Activated CD4-positive, alpha-beta T cell treated with anti-CD3 and anti-CD28 coated beads for 48 hours (primary cell): ENCODE results near the gene GATA5.
A peak's percentile ranks its signal among the peaks of the same experiment; 100 is the strongest.
"Not testable (repeated sequence)": the region's sequence is repeated elsewhere in the genome, so short reads cannot be mapped to it uniquely, and the experiment has no call there.

Experiments used
- DNase-seq: peaks from one replicate; pipeline ENCODE4 v3.0.0-alpha.2; 2020

GATA5 gene

DNA sequence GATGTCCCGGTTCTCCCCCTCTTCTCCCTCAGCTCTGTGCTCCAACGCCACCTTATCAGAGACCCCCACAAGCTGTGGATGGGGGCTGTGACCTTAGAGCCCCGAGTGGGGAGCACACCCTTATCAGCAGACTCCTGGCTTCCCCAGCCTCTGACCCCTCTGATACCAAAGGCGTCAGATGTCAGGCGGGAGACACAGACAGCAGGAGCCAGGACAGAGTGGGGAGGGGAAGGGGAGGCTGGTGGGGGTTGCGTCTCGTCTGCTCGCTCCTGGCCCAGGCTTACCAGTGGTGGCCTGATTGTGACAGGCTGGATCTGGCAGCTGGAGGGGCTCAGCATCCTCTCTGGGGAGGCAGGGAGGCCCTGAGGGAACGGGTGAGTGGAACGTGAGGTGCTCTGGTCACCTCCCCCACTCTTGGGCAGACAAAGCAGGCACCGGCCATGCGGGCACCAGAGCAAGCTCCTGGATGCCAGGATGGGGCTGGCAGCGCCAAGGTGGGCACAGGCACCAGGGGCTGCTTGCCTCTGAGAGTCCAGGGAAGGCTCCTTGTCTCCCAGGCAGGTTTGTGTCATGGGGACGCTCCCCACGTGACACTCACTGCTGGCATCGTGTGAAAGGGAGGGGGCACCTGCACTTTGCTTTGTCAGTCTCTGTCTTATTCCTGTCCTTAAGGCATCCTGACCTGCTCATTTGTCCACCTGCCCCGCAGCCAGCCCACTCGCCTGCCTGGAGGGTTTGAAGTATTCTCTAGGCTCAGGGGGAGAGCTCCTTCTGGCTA is 27.8 kb upstream of the GATA5 start:
- no peak for DNase-seq

DNA sequence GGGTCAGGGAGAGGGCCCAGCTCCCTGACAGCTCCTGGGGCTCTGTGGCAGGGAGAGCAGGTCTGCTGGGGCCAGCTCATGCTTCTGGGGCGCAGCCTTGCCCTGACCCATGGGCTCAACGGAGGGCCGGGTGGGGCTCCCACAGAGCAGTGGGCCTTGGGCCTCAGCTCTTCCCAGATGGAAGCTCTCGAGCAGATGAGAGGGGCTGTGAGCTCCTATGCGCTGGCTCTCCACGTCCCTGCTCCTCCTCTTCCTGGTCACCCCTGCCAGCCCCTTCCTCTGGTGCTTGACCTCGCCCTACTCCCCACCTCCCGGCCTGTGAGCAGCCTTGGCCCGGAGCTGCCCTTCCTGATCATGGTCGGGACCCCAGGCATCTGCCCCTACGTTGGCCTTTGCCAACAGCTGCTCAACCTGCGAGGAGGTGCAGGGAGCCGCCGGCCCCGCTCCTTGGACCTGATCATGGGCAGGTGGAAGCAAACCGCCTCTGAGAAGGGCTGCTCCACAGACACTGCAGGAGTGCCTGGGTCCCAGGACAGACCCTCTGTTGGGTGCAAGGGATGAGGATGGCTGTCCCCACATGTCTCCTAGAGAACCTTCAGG is 26.8 kb upstream of the GATA5 start:
- DNase-seq, result no peak

DNA sequence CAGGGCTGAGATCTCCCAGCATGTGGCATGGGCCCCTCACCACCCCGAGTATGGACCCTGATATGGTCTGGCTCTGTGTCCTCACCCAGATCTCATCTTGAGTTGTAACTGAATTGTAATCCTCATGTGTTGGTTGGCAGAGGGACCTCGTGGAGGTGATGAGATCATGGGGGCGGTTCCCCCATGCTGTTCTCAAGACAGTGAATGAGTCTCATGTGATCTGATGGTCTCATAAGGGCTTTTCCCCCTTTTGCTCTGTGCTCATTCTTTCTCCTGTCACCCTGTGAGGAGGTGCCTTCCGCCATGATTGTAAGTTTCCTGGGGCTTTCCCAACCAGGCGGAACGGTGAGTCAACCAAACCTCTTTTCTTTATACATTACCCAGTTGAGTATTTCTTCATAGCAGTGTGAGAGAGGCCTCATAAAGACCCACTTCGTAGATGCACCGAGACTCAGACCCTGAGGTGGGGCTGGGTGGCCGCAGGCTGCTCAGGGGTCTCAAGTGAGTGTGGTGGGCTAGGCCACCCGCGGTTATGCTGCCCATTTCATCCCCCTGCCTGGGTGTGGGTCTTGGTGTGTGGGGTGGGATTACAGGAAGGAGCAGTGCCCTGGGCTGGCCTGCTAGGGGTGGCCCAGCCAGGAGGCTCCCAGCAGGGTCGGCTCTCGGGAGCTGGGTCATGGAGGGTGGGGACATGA is 26.2 kb upstream of the GATA5 start:
- peak; percentile 86 for DNase-seq

DNA sequence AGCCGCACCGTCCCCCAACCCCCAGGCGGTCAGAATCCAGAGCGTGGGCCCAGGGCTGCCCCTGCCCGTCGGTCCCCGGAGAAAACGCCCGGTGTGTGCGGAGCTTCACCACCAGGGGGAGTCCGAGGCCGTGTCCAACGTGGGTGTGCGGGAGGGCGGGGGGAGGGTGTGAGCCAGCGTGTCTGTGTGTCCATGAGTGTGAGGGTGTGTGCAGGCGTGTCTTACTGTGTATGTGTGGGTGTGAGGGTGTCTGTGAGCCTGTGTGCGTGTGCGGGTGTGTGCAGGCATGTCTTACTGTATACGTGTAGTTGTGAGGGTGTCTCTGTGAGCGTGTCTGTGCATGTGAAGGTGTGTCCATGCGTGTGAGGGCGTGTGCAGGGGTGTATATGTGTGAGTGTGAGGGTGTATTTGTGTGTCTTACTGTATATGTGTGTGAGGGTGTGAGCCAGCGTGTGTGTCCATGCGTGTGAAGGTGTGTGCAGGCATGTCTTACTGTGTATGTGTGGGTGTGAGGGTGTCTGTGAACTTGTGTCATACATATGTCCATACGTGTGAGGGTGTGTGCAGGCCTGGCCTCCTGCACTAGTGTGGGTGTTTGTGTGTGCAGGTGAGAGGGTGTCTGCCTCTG is 24.6 kb upstream of the GATA5 start:
- DNase-seq, result peak; percentile 88

DNA sequence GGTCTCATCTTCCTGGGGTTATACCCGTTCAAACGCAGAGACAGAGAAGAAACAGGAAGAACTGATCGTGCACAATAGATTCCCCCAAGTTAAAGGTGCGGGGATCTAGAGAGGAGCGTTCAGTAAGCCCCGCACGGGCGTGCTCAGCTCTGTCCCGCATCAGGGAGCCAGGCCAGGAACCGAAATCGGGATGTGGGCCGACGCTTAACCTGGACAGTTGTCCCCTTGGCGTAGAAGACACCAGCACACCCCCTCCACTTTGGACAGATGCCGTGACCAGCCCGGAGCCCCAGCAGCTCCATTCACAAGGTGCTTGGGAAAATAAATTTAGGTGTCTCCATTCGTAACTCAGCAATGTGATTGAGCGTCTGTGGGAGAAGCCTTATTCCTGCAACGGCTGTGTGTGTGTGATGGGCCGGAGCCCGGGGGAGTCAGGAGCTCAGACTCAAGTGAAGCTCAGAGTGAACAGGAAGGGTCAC is 24.0 kb upstream of the GATA5 start:
- DNase-seq, result no peak

DNA sequence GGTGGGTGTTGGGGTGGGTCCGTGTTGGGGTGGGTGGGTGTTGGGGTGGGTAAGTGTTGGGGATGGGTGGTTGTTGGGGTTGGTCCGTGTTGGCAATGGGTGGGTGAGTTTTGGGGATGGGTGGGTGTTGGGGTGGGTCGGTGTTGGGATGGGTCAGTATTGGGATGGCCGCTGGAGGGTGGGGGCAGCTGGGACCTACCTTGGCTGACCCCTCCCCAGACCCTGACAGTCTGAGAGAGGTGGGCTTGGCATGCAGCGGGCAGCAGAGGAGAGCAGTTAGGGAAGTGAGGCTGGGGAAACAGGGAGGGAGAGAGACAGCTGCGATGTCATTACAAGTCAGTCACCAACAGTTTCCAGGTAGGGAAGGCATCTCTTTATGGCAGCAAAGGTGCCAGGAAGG is 23.1 kb upstream of the GATA5 start:
- DNase-seq, result no peak

DNA sequence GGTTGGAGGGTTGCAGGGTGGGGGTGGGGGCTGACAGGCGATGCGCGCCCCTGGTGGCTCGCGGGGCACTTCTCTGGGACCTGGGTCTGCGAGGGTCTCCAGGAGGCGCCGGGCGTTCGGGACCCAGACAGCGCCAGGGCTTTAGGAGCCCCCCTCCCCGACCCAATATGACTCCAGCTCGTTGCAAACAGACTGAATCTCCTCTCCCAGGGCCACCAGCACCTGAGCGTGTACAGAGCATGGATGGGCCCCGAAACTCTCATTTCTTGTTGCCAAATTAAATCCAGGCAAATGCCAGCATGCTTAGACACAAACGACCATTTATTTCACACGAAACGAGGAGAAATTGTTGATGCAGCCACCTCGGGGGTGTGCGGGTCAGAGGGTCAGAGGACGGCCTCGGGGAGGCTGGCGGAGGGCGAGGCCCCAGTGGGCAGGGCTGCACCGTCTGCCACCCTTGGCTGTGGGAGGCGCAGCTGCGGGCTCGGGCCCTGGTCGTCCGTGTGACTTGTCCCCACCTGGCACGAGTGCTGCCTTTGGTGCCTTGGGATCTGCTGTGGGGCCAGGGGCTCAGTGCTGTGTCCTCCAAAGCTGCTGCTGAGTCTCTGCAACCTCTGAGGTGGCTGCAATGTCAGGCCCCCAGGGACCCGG is 20.9 kb upstream of the GATA5 start:
- peak; percentile 50 for DNase-seq

DNA sequence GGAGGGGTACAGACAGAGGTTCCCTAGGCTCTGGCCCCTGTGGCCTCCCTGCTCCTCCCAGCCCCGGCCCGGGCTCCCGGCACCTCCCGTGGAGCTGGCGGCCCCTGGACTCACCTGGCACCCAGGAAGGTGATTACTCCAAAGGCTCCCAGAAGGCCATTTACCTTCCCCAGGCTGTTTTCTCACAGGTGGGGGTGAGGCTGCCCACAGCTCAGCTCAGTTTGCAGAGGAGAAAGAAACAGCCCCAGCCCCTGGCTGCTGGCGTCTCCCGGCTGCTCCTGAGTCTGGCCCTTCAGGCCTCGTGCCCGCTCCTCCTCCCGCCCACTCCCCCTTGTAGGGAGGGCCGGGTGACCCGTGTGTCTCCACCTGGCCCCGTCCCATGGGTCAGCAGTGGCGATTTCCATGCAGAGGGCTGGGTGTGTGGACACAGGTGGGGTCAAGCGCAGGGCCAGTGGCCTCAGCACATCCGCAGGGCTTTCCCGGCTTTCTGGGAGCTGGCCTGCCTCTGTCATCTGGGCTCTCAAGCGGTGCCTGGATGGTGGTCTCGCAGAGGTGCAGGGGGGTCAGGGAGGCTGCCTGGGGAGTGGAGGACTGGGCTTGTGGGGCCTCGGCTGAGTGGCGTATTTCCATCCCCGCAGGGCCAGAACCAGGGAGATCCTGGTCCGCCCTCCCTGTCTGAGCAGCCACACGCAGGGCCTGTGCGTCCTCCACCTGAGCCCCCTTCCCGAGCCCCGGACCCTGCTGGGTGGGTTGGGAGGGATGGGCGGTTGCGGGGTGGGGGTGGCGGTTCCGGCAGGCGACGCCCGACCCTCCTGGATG is 20.2 kb upstream of the GATA5 start:
- DNase-seq, result no peak

DNA sequence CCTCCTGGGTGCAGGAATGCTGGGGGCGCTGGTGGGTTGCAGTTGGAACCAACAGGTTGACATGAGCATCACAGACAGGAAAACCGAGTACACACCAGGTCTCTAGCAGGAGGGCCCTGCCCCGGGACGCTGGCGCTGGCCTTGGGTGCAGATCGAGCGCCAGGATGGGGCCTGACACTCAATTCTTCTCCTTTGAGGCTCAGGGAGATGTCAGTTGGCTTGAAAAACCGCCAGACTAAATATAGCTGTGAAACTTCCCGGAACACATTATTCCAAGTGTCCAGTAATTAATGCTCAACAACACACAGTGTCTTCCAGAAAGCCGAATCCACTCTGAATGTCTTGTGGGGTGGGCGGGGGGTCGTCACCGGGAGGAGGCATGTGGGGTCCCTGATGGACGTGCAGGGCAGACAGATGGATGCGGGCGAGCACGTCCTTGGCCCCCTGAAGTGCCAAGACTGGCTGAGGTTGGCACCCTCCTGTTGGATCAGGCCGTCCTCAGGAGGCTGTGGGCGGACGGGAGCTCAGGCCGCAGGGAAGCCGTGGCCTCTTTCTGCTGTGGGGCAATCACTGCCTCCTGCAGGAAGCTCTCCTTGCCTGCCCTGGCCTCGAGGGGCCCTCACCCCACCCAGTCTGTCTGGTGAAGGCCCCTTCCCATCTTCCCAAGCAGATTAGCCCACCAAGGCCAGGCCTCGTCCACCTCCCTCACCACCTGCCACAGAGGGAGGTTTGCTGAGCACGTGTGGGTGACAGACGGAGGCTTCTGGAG is 19.4 kb upstream of the GATA5 start:
- no peak for DNase-seq

DNA sequence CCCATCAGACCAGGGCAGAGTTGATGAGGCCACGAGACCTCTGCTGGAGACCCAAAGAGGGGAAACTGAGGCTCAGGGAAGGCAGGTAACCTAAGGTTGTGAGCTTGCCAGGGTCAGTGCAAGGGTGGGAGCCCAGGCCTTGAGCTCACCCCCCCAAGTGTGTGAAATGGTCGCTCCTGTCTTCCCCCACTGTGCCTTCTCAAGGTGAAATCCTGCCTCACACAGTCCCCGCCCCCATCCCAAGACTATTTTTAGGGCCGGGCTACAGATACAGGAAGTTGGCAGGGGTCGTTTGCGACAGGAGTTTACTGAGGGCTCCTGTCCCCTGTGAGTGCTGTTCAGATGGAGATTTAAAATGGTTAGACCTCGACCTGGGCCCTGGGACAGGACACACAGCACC is 18.7 kb upstream of the GATA5 start:
- no peak for DNase-seq

DNA sequence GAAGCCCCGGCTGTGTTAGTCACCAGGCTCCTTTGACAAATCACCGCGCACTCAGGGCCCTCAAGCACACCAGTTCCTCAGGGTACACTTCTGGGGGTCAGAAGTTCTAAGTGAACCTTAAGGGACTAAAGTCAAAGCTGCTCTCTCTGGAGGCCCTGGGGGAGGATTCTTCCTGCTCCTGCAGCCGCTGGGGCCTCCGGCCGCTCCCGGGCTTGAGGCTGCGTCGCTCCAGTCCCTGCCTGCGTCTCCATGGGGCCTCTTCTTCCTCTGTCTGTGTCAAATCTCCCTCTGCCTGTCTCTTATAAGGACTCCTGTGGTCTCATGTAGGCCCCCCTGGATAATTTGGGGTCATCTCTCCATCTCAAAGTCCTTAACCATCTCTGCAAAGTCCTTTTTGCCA is 18.1 kb upstream of the GATA5 start:
- DNase-seq, result no peak

DNA sequence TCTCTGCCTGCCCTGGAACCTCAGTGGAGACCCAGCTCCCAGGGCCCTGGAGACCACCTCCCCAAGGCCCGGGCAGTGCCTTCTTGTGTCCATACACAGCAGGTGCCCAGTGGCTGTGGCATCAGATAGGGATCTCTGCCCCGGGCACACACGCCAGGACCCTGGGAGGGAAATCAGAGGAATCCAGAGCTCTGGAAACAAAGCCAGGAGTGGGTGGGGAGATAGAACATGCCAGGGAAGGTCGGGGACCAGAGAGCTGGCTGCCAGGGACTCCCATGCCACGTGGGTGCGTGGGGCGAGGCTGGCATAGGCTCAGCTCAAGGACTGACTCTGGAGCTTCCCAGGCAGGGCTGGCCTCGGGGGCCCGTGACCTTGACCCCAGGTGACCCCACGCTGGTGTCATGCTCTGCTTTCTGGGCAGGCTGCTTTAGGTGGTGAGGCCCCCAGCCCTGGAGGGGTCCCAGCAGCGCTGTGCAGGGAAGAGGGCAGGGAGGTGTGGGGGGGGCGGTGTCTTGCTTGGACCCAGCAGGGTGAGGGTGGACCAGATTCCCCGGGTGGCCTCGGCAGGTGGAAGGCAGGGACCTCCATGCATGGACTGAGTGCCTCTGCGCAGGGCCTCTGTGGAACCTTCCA is 17.6 kb upstream of the GATA5 start:
- no peak for DNase-seq

DNA sequence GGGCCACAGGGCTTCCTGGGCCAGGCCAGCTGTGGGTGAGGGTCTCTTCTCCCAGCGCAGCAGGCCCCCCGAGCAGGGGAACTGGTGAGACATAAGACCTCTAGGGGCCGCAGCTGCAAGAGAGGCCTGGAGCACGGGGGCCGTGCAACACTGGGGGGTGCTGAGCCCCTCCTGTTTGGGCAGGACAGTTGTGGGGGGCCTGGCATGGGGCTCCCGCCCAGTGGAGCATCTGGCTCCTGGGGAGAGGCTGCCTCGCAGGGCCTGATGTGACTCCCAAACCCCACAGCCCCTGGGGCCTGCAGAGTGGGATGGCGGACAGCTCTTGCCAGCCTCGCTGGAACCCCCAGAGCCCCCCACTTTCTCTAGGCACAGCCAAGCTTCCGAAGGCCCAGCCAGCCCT is 16.9 kb upstream of the GATA5 start:
- DNase-seq, result no peak

DNA sequence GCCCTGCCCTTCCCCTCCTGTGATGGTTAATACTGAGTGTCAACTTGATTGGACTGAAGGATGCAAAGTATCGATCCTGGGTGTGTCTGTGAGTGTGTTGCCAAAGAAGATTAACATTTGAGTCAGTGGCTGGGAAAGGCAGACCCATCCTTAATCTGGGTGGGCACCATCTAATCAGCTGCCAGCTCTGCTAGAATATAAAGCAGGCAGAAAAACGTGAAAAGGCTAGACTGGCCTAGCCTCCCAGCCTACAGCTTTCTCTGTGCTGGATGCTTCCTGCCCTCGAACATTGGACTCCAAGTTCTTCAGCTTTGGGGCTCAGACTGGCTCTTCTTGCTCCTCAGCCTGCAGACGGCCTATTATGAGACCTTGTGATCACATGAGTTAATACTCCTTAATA is 15.0 kb upstream of the GATA5 start:
- not testable (repeated sequence) for DNase-seq

DNA sequence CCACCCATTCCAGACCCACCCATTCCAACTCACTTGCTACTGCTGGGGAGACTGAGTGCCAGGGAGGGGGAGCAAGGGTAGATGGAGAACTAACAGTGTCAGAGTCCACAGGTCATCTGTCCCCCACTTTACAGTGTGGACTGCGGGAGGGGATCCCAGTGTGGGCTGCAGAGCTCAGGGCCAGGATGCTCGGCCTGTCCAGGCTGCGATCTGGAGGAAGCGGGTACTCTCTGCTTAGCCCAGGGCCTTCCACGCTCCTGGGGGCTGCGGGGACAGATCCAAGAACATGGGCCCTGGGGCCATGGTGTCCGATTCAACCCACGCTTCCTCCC is 14.1 kb upstream of the GATA5 start:
- no peak for DNase-seq

DNA sequence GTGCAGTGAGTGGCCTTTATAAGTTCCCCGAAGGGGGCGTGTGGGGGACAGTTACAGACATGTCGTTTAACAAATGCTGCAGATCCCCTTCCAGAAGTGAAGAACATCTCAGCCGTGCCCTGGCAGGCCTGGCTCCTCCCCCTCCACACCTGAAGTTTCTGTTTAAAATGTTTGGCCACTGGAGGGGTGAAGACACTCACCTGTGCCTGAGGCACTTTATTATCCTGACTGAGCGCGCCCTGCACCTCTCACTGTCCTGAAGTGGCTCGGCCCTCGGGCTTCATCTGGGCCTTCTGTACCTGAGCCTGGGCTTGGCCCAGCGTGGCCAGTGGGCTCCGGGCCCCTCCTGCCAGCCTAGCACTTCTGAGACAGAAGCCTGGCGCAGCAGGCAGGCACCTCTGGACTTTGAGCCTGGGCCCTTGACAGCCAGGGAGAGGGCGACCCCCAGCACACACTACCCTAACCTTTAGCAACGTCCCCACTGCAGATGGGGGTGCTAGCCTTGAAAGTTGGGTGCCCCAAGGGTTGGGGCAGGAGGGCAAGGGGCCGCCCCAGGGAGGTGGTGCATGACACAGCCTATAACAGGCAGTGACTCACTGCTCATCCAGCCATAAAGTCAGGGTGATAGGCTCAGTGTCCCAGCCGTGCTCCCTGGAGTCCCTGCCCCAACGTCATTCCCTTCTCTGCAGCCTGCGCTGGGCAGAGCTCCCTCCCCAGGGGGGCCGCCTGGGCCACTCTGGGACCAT is 13.6 kb upstream of the GATA5 start:
- DNase-seq, result no peak

DNA sequence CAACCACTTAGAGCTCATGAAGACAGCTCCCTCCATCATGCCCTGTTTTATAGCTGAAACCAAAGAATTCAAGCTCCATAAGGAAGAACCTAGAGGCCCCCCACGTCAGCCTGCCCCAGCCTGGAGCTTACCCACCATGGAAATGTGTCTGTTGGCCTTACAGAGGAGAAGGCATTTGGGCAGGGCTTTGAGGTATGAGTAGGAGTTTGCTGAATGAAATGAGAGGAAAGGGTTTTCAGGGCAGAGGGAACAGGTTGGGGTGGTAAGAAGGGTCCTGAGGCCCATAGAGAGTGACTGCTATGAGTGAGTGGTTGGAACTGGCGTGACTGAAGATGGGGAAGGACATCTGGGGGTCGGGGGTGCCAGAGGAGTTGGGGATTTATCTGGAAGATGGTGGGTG is 12.7 kb upstream of the GATA5 start:
- DNase-seq, result no peak

DNA sequence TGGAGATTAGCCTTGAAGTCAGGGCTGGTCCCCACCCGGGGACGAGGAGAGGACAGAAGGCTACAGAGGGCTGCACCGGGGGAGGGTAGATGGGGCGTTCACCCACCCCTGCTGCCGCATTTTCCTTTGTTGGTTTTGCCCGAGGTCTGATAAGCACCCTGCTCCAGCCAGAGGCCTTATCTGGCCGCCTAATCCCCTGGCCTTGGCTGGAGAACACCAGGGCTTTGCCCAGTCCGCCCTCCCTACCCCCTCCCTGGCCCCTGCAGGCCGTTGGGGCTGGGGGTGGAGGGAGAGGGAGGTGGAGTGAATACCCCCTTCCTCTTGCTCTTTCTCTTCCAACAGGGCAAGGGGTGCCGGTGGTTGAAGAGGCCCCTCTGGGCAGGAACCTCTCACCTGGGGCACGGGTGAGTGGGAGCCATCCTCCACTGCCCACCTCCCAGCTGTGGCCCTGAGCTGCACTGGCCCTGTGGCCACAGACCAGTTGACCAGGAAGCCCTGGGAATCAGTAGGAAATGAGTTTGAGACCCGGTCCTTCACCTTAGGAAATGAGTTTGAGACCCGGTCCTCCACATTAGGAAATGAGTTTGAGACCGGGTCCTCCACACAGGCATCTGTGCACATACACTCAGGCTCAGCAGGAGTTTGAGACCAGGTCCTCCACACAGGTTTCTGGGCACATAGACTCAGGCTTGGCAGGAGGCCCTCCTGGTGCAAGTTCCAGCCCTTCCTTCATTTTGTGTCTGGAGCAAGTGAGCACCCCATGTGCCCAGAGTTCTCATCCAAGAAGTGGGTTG is 12.0 kb upstream of the GATA5 start:
- no peak for DNase-seq

DNA sequence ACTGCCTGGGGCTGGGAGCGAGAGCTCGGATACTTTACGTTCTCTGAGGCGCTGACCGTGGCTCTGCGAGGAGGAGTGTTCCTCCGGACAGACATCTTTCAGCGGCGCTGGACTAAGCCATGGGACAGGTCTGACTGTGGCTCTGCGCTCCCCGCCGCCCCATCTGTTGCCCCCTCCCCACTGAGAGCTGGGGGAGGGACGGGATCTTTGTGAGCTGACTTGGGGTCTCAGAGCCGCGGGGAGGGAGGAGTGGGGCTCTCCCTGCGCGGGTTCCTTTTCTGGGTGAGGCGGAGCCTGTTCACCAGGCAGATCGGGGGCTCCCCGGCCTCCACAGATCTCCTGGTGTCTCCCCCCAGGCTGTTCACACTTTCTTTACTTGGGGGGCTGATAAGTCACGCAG is 11.3 kb upstream of the GATA5 start:
- no peak for DNase-seq
